MM.1S (cell line): Measurements from ENCODE around the gene BCR.

ENCODE experiments used
- DNase-seq: peaks from one replicate; pipeline ENCODE4 v3.0.0-alpha.2; 2015
- H2AFZ ChIP-seq: fragments of 300-600 bp; sonication (generic); 2 replicates; pipeline ENCODE4 v1.6.0; 2016; ENCODE audit warnings: antibody characterized with exemption, low read length
- H3F3A ChIP-seq: fragments of 300-600 bp; sonication (generic); 2 replicates; pipeline ENCODE4 v1.6.1; 2016; ENCODE audit warnings: mild to moderate bottlenecking, antibody characterized with exemption, low read length, moderate library complexity, mixed read lengths; ENCODE audit not compliant: insufficient read depth
- H3K27ac ChIP-seq: fragments of 300-600 bp; sonication (generic); 2 replicates; pipeline ENCODE4 v1.5.1; 2016; ENCODE audit warnings: mild to moderate bottlenecking, low read length
- H3K27me3 ChIP-seq: fragments of 300-600 bp; sonication (generic); replicated peaks from 2 replicates; pipeline ENCODE4 v1.6.0; 2016; ENCODE audit warnings: low read length; ENCODE audit not compliant: insufficient read depth
- H3K36me3 ChIP-seq: fragments of 300-600 bp; sonication (generic); replicated peaks from 2 replicates; pipeline ENCODE4 v1.6.1; 2016; ENCODE audit warnings: mild to moderate bottlenecking, low read length, mixed read lengths; ENCODE audit not compliant: insufficient read depth
- H3K4me1 ChIP-seq: fragments of 300-600 bp; sonication (generic); 2 replicates; pipeline ENCODE4 v1.6.1; 2016; ENCODE audit warnings: low read length, mixed read lengths
- H3K4me2 ChIP-seq: fragments of 300-600 bp; sonication (generic); 2 replicates; pipeline ENCODE4 v1.6.0; 2016; ENCODE audit warnings: low read depth, low read length
- H3K4me3 ChIP-seq: fragments of 300-600 bp; sonication (generic); 2 replicates; pipeline ENCODE4 v1.5.1; 2016; ENCODE audit warnings: low read length, mixed read lengths
- H3K79me2 ChIP-seq: fragments of 300-600 bp; sonication (generic); 2 replicates; pipeline ENCODE4 v1.6.1; 2016; ENCODE audit warnings: mixed run types, low read length, mixed read lengths
- H3K9ac ChIP-seq: fragments of 300-600 bp; sonication (generic); 2 replicates; pipeline ENCODE4 v1.6.1; 2016; ENCODE audit warnings: low read length, mixed read lengths
- H3K9me2 ChIP-seq: fragments of 300-600 bp; sonication (generic); replicated peaks from 2 replicates; pipeline ENCODE4 v1.6.1; 2016; ENCODE audit warnings: mild to moderate bottlenecking, low read length, mixed read lengths; ENCODE audit not compliant: insufficient read depth
- H3K9me3 ChIP-seq: fragments of 300-600 bp; sonication (generic); replicated peaks from 2 replicates; pipeline ENCODE4 v1.6.1; 2016; ENCODE audit warnings: mild to moderate bottlenecking, low read length, mixed read lengths; ENCODE audit not compliant: insufficient read depth
- H4K20me1 ChIP-seq: fragments of 300-600 bp; sonication (generic); 2 replicates; pipeline ENCODE4 v1.6.1; 2016; ENCODE audit warnings: mild to moderate bottlenecking, low read length, moderate library complexity, mixed read lengths; ENCODE audit not compliant: insufficient read depth
- EZH2 ChIP-seq: fragments of 300-600 bp; sonication (generic); optimal IDR thresholded peaks from 2 replicates; pipeline ENCODE3; 2017; ENCODE audit warnings: low read depth, mild to moderate bottlenecking, antibody characterized with exemption, low read length, mixed read lengths
- EZH2phosphoT487 ChIP-seq: fragments of 300-600 bp; sonication (generic); IDR thresholded peaks from 2 replicates; pipeline ENCODE4 v1.6.1; 2018; ENCODE audit warnings: antibody characterized with exemption, low read length
- TF ChIP-seq, protein P1 (sequence below): fragments of 300-600 bp; sonication (generic); IDR thresholded peaks from 2 replicates; pipeline ENCODE4 v1.5.1; 2016; ENCODE audit warnings: antibody characterized with exemption, low read length, mixed read lengths

Gene BCR

GRCh38 chr22:23264610-23265367 lies 84.5 kb downstream of the BCR start:
- Histone ChIP-seq H4K20me1 (no peaks in the 10 kb centered on the region), H3K27me3 (no peaks in the 10 kb centered on the region), H3K9me2 (no peaks in the 10 kb centered on the region), H3F3A (no peaks in the 10 kb centered on the region), H3K79me2 (peaks cover 63% of the 10 kb centered on the region), H3K4me3 (no peak overlapping the region), H2AFZ (no peak overlapping the region), H3K4me1 (no peaks in the 10 kb centered on the region), H3K27ac (no peak overlapping the region), H3K36me3 (no peaks in the 10 kb centered on the region), H3K9ac (no peak overlapping the region), H3K9me3 (no peaks in the 10 kb centered on the region), H3K4me2 (no peak overlapping the region)
- DNase-seq = no peak
- TF ChIP-seq, protein P1, sequence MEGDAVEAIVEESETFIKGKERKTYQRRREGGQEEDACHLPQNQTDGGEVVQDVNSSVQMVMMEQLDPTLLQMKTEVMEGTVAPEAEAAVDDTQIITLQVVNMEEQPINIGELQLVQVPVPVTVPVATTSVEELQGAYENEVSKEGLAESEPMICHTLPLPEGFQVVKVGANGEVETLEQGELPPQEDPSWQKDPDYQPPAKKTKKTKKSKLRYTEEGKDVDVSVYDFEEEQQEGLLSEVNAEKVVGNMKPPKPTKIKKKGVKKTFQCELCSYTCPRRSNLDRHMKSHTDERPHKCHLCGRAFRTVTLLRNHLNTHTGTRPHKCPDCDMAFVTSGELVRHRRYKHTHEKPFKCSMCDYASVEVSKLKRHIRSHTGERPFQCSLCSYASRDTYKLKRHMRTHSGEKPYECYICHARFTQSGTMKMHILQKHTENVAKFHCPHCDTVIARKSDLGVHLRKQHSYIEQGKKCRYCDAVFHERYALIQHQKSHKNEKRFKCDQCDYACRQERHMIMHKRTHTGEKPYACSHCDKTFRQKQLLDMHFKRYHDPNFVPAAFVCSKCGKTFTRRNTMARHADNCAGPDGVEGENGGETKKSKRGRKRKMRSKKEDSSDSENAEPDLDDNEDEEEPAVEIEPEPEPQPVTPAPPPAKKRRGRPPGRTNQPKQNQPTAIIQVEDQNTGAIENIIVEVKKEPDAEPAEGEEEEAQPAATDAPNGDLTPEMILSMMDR = no peak
- TF ChIP-seq EZH2 (no peak), EZH2phosphoT487 (no peak)

DNA sequence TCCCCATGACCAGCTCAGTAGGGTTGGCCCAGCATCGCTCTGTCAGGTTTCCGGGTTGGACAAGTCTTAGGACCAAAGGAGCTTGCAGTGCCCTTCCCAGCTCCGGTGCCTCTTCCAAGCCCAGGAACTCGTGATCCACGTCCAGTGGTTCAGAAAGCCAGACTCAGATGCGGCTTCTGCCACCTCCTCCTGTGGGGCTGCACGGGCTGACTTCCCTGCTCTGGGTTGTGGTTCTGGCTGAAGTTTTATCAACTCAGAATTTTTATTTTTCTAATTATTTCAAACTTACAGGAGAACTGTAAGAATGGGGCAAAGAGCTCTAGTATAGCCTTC lies 85.0 kb downstream of the BCR start:
- Histone ChIP-seq H3K4me3 (no peak overlapping the region), H3K4me1 (no peaks in the 10 kb centered on the region), H3K27ac (no peak overlapping the region), H3K79me2 (peaks cover 58% of the 10 kb centered on the region), H3K36me3 (no peaks in the 10 kb centered on the region), H3K9me3 (no peaks in the 10 kb centered on the region), H2AFZ (no peak overlapping the region), H3K27me3 (no peaks in the 10 kb centered on the region), H4K20me1 (no peaks in the 10 kb centered on the region), H3K4me2 (no peak overlapping the region), H3F3A (no peaks in the 10 kb centered on the region), H3K9ac (no peak overlapping the region), H3K9me2 (no peaks in the 10 kb centered on the region)
- TF ChIP-seq EZH2phosphoT487 = no peak
- TF ChIP-seq, protein P1 = no peak
- no peak for TF ChIP-seq EZH2
- DNase-seq = no peak

DNA sequence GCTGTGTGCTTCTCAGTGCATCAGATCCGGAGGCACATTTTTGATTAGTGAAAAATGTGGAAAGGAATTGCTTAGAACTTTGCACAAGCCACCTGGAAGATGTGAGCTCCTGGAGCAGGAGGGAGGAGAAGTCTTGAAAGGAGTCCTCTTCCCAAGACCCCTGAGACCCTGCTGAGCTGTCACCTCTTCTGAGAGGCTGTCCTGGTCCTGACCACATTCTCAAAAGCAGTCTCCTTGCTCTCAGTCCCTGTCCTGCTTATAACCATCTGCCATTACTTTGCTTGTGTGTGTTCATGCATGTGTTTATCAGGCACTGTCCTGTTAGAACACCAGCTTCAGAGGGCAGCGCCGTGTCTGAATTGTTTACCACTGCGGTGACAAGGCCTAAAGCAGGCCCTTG lies 86.5 kb downstream of the BCR start:
- Histone ChIP-seq H4K20me1 (no peaks in the 10 kb centered on the region), H3K4me2 (no peak overlapping the region), H3K27me3 (no peaks in the 10 kb centered on the region), H3K79me2 (peaks cover 54% of the 10 kb centered on the region), H3K36me3 (0 out of 2 replicates have a peak, but pooled peaks cover 3% of the 10 kb centered on the region), H3K9ac (no peak overlapping the region), H3K4me1 (no peaks in the 10 kb centered on the region), H3K9me3 (no peaks in the 10 kb centered on the region), H3K27ac (no peak overlapping the region), H3K4me3 (no peak overlapping the region), H3F3A (no peaks in the 10 kb centered on the region), H2AFZ (no peak overlapping the region), H3K9me2 (no peaks in the 10 kb centered on the region)
- TF ChIP-seq, protein P1 = no peak
- TF ChIP-seq EZH2 (no peak), EZH2phosphoT487 (no peak)
- no peak for DNase-seq
